IPS DF 4.7 (cell line): ENCODE results near the gene EBF3.

Source experiments
- DNase-seq: peaks from one replicate; pipeline ENCODE4 v3.0.0-alpha.2; 2013; ENCODE audit warnings: low spot score; ENCODE audit errors: extremely low read depth

EBF3 gene

DNA sequence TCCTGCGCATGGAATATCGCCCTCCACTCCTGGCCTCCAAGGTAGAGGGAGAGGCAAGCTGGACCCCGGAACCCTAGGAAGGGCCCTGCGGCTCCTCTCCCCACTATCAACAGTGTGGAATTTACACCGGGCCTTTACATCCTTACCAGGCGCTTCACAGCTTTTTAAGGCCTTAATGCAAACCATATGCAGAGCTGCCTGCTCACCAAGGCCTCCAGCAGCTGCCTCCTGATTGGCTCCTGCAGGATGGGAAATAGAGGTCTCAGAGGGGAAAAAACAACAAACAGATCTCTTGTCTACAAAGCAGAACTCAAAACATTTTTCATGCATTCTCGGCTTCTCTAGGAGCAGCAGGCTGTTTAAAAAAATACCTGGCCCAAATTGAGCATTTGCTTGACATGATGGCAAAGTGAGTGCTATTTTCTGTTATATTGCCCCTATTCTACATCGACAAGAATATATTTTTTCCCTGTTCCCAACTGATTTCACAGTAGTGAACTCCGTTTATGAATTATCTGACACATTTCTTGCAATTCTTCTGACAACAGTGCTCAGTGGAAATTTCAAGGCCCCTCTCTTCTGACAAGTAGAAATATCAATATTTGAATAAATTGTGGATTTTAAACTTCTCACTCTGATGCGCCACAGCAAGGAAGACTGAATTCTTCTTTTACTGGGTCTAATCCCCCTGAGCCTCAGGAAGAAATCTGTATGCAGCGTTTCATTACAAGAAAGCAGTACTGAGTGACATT is 51.7 kb downstream of the EBF3 start:
- DNase-seq: no peak

DNA sequence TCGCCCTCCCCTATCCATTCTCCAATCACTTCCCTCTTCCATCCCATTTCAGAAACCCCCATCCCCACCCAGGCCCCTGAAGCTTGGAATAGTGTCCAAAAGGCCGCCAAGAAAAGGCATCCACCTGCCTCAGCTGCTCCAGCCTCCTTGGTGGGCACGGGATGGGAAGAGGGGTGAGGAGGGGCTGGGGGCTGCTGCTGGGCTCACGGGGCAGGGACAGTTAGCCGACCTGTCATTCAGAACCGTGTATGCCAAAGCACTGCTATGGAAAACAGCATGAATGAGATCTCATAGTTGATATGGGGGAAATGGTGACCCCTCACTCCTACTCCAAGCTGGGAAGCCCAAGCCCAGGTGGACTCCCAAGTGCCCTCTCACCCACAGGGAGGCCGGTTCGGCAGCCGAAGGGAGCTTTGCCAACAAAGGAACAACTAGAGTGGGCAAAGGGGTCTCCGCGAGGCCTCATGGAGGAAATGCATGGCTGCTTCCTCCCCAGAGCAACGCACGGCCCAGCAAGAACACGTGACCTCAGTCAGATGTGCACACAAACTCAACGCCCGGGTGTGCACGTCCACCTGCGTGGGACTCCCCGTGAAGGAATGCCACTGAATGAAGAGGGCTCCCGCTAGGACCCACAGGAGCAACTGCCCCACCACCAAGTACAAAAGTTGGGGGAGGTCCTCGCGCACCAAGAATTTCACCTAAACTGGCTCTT is 52.5 kb downstream of the EBF3 start:
- no peak for DNase-seq

DNA sequence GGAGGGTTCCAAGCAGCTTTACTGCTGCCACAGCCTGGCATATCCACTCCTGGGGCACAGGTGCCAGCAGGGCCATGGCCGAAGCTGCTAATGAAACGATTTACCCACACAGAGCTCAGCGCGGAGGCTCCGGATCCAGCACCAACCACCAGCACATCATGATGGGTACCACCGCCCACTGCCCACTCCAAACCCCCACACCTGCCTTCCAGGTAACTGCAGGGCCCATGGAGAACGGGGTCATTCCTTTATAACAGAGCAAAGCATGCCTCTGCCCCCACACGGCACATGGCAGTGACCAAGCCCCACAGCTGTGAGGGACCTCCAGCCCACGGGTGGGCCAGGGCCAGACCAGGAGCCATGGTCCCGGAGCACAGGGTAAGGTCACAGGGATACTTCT is 53.2 kb downstream of the EBF3 start:
- no peak for DNase-seq

DNA sequence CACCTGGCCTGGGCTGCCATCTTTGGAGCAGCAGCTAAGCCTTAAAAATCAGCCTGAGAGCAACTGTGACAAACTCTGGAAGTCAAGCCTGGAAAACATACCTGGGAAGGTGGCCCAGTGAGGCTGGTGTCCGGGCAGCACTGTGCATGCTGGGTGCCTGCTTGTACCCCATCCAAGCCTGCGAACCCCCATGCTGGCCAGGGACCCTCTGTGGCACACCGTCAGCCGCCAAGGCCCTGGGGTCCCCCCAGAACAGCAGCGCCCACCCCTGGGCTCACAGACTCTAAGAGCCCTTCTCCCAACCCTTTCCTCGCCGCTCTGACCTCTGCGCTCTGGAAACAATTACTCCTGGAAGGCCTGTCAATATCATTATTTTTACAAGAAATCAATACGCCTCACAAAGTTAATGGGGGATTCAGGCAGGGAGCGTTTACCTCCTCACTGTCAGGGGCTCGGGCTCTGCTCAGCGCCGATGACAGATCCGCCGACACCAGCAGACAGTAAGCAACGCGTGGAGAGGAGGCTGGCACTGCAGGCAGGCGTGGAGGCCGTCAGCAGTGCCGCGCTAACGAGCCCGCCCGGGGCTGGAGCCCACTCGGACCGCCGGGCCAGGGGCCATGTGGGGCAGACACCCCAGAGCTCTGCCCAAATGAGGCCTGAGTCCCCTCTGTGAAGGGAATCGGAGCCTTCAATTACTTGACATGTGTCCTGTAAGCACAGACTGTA is 54.4 kb downstream of the EBF3 start:
- DNase-seq: no peak

DNA sequence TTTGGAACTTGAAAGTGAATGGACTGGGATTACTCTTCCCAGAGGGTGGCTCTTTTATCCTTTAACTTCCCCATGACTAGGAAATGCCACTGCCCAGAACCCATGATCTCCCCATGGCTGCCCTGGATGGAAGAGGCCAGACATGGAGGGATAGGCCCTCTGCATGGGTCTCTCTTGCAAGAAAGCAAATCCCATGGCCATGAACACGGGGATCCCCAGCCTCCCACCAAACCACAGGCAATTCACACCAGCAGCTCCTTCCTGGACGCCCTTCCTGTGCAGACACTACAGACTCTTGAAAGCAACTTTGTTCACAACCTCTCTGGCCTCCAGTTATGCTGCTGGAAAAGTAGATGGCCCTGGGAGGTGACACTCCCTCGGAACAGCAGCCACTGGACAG is 55.0 kb downstream of the EBF3 start:
- no peak for DNase-seq

DNA sequence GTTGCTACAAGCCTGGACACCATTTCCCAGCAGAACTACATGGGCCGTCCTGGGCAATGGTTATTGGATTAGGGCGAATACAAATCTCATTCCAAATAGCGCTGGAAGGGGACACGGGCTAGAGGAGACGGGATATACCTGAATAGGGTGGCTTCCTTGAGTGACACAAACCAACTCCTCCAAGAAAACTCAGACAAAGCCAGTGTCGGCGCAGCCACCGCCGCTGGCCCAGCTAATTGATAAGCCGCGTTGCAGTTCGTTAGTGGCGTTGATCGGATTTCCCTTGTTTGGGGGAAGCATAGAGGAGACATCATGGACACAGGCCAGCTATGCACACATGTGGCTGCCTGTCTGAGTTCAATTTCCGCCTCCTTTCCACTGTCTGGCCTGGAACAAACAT is 55.7 kb downstream of the EBF3 start:
- no peak for DNase-seq

DNA sequence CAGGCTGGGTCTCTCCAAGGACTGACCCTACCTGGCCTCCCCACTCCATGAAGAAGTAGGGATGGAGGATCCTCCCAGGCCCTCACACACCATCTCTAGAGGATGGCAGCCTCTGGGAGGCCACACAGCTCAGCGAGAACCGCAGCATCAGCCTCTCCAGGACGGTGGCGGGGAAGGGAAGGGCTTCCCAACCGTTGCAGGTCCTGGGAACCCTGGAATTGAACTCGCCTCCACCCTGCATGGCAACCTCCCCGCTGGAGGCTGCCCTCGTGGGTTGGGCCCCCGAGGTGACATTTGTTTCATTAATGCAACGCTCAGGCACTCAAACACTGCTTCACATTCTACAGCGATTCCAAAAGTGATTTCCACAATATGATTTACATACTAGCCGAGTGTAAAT is 58.5 kb downstream of the EBF3 start:
- DNase-seq: no peak

DNA sequence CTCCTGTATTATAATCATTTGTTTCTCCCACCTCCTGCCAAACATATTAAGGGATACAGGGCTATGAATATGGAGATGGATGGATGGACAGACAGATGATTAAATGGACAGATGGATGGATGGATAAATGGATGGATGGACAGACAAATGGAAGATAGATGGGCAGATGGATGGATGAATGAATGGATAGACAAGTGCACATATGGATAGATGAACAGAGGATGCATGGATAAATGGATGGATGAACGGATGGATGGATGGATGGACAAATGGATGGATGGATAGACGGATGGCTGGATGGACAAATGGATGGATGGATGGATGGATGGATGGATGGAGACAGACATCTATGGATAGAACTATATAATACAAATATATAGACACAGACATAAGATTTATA is 59.8 kb downstream of the EBF3 start:
- DNase-seq: no peak

DNA sequence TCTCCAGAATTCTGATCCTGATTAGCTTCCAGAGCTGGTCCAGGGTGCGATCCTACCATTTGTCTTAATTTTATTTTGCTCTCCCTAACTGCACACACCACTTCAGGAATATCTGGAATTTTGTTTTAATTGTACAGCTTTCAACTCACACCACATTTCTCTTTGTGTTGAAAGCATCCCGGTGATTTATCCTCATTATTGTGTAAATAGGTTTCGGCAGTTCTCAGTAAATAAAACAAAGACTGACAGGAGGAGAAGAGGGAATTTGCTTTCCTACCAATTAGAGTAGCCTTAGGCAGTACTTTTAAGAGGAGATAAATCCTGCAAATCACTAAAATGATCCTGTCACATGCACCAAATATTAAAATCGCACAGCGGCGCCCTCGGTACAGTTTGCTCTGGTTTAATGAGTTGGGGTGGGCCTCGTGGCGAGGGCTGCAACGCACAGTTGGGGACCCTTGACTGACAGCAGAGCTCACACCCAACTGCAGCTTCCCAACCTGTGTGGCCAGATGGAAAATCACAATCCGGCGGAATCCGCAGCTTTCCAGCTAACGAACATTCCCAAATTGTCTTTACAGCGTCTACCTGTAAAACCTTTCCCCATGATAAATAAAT is 62.6 kb downstream of the EBF3 start:
- DNase-seq: no peak

DNA sequence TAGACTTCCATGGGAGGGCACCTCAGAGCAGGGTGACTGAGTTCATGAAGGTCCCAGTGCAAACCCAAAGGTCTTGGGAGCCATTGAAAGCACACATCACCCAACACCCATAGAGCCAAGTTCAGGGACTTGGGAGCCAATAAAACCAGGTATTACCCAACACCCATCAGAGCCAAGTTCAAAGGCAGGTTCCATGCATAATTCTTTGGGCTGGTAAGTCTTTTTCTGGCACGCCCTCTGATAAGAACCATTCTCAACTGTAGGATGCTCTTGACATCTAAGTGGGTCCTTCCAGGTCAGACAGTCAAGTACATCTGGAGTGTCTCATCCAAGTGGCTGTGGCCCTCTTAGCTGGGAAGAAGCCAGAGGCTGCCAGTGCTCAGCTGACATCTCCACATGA is 63.2 kb downstream of the EBF3 start:
- DNase-seq: no peak

DNA sequence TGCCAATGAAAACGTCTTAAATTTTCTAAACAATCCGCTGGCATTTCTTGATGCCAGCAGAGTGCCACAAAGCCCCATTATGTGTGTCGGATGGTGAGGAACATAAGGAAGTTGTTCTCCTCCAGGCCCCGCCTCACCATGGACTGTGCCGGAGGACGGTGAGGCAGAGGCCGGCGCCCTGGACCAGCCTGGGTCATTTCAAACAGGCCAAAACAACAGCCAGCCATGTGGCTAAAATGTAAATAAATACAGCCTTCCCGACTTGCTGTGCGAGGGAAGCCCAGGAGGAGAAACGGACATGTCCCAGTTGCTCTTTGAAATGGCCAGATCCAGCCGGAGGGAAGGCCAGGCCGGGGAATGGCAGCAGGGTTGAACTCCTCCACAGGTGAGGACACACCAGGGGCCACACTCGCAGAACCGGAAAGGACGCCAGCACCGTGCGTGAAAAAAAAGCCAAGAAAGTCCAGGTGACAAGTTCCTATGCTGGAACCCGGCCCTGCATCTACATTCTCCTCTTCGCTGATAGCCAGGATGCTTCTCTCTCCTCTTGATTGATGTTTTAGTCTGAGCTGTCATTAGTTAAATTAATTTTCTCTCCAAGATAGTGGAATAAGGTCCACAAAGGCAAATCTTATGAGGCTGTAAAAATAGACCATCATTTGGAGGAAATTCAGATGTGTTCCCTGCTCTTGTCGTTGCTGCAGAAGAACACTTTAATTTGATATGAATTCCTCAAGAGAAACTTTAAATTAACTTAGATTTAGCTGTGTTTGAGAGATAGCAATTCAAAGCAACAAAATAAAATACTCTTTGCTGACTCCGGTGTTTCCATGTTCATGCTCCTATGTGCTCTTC is 64.6 kb downstream of the EBF3 start:
- DNase-seq: no peak

DNA sequence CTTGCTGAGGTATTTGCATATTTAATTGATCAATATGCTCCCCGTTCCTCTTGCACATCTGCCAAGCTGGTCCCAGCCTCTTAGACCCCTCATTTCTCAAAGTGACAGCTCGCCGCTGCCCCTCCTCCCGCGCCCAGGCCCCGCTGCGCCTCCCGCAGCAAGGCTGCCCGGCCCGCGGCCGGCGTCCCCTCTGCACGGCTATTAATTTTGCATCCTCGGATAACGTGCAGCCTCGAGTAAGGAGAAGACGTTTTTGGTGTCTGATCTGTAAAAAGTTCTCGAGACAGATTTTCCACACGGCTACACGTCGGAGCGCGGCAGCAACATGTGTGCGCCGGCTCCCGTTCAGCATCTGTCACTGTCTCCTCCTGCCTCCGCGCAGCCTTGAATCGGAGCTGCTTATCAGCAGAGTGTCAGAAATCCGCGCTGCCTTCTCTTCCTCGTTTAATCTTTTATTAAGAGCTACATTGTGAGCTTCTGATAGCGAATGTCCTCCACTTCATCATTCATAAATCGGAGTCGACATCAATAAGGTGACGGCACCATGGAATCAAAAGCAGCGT is 65.3 kb downstream of the EBF3 start:
- no peak for DNase-seq

DNA sequence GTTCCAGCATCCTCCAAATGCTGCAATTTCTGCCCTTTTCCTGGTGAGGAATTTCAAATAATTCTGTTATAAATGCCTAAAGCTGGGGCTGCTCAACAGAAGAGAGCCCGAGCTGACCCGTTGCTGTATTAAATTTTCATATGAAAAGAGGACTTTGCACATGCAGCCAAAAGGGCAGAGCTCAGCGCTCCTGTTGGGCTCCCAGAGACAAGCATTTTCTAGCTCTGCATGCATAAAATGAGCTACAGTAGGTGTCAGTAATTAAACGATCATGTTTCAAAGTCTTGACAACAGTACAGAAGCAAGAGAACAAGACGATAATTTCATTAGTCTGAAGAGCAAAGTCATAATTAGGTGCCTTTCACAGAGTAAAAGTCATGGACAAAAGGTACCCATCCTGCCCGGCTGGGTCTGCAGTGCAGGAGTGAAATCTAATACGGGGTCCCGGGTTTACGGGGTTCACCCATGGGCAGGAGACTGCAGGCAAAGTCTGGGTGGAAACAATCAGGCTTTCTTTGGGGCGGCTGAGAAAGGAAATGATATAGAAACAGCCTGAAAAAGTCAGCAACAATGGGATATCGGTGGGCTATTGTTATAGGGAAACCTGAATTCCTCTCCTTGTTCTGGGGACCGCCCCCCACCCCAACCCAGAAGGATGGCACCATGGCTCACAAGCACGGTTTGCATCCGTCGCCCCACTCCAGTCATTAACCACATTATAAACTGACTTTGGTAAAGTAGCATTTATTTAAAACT is 66.0 kb downstream of the EBF3 start:
- no peak for DNase-seq

DNA sequence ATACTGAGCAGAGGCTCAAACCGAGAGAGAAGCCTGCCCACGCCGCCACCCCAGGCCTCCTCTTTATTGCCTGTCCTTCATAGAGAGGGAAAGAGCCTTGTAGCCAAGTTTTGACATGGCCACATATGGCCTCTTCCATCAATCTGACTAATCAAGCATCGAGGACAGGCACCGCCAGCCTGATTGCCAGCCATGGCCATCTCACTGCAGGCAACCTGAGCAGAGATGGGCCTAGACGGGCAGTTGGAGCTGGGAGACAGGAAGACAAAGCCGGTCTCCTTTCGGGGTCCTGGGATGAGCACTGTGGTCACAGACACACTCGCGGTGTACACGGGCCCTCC is 67.2 kb downstream of the EBF3 start:
- DNase-seq: no peak

DNA sequence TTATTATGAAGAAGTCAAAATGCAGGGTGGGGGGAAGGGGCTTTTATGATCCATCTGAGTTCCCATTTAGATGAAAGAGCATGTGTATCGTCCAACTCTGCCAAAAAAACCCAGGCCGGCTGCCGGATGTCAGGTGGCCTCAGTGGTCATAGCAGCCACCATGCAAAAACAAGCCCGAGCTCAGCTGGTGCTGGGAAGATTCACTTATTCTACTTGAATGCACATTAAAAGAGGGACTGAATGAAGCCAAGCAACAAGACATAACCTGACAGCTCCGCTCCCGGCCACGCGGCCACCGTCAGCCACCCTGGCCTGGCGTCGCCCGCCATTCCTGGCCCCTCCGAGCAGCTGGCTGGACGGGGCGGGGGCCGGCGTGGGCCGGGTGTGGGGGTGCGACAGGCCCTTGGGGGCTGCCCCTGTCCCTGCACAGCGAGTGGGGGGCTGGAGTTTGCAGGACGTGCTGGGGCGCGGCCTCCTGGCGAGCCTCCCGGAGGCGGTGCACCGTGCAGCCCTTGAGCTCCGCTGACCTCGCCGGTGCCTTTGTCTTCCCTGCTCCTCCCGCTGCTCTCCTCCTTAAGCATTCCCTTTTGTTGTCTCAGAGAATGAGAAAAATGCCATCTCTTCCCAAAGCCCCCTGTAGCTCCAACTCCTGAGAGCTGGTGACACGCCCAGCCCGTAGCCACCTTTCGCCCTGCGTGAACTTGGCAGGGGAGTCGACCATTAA is 67.8 kb downstream of the EBF3 start:
- no peak for DNase-seq

DNA sequence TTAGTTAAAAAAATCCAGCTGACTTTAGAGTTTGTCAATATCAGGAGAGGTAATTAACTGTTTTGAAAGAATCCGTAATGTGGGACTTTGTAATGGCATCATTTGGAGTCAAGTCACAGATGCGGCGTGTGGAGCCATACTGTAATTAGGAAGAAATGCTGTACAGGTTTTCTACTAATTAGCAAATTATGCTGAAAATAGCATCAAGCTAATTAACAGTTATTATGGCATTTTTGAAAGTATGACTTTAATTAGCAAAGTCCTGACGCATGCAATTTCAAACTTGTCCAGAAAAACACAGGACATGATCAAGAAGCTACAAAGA is 68.3 kb downstream of the EBF3 start:
- DNase-seq: no peak

DNA sequence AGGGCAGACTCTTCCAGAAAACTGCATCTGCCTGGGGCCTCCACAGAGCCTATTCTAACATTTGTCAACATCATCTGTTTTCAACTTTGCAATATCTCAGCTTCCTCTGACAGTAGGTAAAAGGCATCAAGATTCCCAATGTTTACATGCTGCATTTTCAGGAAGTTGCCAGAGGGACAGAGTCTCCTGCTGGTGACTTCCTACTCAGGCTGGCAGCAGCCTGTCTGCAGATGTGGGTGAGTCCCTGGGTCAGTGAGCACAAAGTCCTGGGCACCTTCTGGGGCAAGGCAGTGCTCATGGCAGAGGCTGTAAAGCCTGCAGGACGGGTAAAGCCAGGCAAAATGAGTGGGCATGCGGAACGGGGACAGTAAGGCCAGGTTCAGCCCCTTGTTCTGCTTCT is 69.4 kb downstream of the EBF3 start:
- DNase-seq: no peak

DNA sequence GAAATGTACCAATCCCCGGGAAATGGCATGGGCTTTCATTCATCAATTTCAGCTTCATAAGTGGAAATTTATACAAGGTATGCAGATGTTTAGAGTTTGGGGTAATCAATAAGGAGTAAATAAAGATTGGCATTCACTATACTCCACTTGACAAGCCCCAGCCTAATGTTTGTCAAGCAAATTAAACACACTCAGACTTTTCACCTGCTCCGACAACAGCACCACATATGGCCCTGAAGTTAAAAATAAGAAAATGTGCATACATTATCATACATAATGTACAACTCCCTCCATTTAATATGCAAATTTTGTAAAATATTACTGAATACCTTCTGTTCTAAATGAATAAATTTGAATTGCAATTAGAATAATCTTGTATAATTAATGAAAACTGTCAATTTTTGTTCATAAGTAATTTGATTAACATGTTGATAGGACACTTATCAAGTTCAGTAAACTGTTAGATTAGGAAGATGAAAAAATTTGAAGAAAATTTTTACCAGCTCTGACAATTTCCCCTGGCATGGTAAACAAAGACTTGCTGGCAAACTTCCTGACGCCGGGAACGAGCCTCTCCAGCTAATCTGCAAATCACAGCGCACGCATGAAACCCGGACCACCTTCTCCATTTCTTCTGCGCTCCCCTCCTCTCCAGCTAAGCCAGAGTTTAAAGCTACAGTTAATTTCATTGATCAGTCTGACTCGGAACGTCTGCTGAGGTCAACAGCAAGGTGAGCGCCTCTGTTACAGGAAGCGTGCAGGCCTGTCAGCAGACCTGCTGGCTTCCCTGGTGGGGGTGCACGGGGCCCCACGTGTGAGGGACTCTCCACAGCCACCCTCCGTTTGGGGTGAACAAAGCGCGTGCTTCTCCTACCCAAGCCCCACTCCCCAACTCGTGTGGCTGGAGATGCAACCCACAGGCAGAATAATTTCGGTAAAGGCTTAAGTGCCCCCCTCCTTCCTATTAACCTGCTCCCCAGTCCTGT is 70.7 kb downstream of the EBF3 start:
- DNase-seq: no peak
